ENCODE data around the gene KITLG.

- TF ChIP-seq CTCF (IDR thresholded peaks at IDR 0.05; ENCODE audit: low read length) (no peak), EZH2 (optimal IDR thresholded peaks at IDR 0.05; ENCODE audit: low read depth, low read length) (no peak)
These were observed 89.8 kb downstream of the KITLG start for GRCh38 chr12:88490425-88490824.

All from MM.1S (cell line).